H1 (cell line): ENCODE data around the gene METTL9. TPM values are rescaled to one million over a fixed set of nuclear protein-coding genes. Genes with fewer than 3 reads are reported as not detected.

ENCODE experiments used
- BCL11A ChIP-seq, 2 experiments: IDR thresholded peaks; one replicate each; pipeline ENCODE4 v1.6.1; 2011; ENCODE audit warnings: low read depth in 2 of 2, low read length in 2 of 2, mild to moderate bottlenecking in 2 of 2
- polyA plus RNA-seq, 7 experiments: library from polyadenylated mRNA; depleted of rRNA in 3 of 7; stranded (reverse) in 5 of 7; unstranded in 2 of 7; fragments of >200 nt in 5 of 7; fragments of 200-250 nt in 2 of 7; gene quantifications; 1 replicate in 5 of 7; 2 replicates in 1 of 7; 4 replicates in 1 of 7; pipeline versions ENCODE4 v1.2.1 to v1.2.3, GENCODE V29; 2011 to 2013; ENCODE audit warnings: missing spikeins in 2 of 7, mixed read lengths in 2 of 7
- total RNA-seq: library from RNA; stranded (reverse); fragmentation: NEBNext Ultra II Directional; extraction: Animal tissue kit (Norgen Biotek cat#: 25700); gene quantifications from 2 replicates; pipeline ENCODE4 v1.2.1, GENCODE V29; 2021
- TF ChIP-seq, protein P1 (sequence below), 3 experiments: IDR thresholded peaks; 1 replicate in 2 of 3; 2 replicates in 1 of 3; pipeline versions ENCODE4 v1.5.1 to v1.6.1; 2011; ENCODE audit warnings: low read length in 3 of 3, mild to moderate bottlenecking in 3 of 3, inconsistent platforms in 2 of 3, low read depth in 1 of 3, moderate library complexity in 1 of 3; ENCODE audit not compliant: insufficient read depth in 1 of 3; ENCODE audit errors: control extremely low read depth in 1 of 3

The METTL9 gene
- total and polyA plus RNA-seq, 2 of the 8 experiments (the other 6 are each of a cell fraction or from before 2014, with no cell fraction given), result 45.4 to 112 TPM

DNA sequence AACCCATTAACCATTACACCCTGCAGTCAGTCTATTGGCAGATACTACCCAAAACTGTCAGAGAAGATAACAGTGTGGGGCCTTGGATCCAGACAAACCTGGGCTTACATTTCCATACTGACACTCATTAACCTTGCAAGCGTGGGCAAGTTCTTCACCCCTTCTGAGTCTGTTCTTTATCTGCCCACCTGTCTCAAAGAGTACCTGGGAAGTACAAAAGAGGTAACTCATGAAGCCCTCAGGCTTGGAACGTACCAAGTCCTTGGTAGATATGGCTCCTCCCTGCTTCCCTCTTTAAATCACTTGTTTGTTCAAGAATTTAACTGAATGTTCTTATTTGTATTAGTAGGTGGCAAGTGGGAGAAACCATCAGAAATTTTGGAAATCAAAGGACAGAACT is 55.5 kb downstream of the METTL9 start (continued):
- TF ChIP-seq, protein P1, sequence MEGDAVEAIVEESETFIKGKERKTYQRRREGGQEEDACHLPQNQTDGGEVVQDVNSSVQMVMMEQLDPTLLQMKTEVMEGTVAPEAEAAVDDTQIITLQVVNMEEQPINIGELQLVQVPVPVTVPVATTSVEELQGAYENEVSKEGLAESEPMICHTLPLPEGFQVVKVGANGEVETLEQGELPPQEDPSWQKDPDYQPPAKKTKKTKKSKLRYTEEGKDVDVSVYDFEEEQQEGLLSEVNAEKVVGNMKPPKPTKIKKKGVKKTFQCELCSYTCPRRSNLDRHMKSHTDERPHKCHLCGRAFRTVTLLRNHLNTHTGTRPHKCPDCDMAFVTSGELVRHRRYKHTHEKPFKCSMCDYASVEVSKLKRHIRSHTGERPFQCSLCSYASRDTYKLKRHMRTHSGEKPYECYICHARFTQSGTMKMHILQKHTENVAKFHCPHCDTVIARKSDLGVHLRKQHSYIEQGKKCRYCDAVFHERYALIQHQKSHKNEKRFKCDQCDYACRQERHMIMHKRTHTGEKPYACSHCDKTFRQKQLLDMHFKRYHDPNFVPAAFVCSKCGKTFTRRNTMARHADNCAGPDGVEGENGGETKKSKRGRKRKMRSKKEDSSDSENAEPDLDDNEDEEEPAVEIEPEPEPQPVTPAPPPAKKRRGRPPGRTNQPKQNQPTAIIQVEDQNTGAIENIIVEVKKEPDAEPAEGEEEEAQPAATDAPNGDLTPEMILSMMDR (IDR thresholded peaks at IDR 0.05; ENCODE audit: control extremely low read depth in 1 of 3, insufficient read depth in 1 of 3, low read depth in 1 of 3, low read length in 3 of 3), result no peak
- no peak for TF ChIP-seq BCL11A (IDR thresholded peaks at IDR 0.05; ENCODE audit: low read depth in 2 of 2, low read length in 2 of 2)
